Measurements from ENCODE around the gene ATF5. TPM values are rescaled to one million over a fixed set of nuclear protein-coding genes. Genes with fewer than 3 reads are reported as not detected.
A peak's percentile ranks its signal among the peaks of the same experiment; 100 is the strongest.

The ATF5 gene
- total RNA-seq = 15.3 and 17.5 TPM in 2 replicates

GRCh38 chr19:49929121-49929610 lies at the start of gene ATF5, which contains the start of gene NUP62:
Gene ATF5, plus strand, starts transcription at chr19:49929205. Its CDS starts 1,646 bp downstream, at chr19:49930851.
Gene NUP62, minus strand, starts transcription at chr19:49929504. Its CDS starts 19,697 bp downstream, at chr19:49909807.
- H3K4me3 ChIP-seq (ENCODE audit: low read depth, low read length) = peak within 1 kb of the TSS; percentile 92
- TF ChIP-seq CTCF (conservative IDR thresholded peaks at IDR 0.05; ENCODE audit: low read depth, low read length) = no peak
- no peak for DNase-seq (ENCODE audit: low read depth)

- H3K4me3 ChIP-seq (ENCODE audit: low read depth, low read length) = no peak overlapping the region
- DNase-seq (ENCODE audit: low read depth) = no peak
- no peak for TF ChIP-seq CTCF (conservative IDR thresholded peaks at IDR 0.05; ENCODE audit: low read depth, low read length)
Observed at GRCh38 chr19:49879243-49879963, 49.6 kb upstream of the ATF5 start.

GRCh38 chr19:49880162-49880869 lies 48.7 kb upstream of the ATF5 start:
- no peak overlapping the region for H3K4me3 ChIP-seq (ENCODE audit: low read depth, low read length)
- DNase-seq (ENCODE audit: low read depth) = no peak
- TF ChIP-seq CTCF (conservative IDR thresholded peaks at IDR 0.05; ENCODE audit: low read depth, low read length) = no peak

GRCh38 chr19:49881186-49881585 lies 47.8 kb upstream of the ATF5 start:
- TF ChIP-seq CTCF (conservative IDR thresholded peaks at IDR 0.05; ENCODE audit: low read depth, low read length) = no peak
- no peak for DNase-seq (ENCODE audit: low read depth)
- H3K4me3 ChIP-seq (ENCODE audit: low read depth, low read length) = no peak overlapping the region

GRCh38 chr19:49881672-49882394 lies 47.2 kb upstream of the ATF5 start:
- DNase-seq (ENCODE audit: low read depth) = no peak
- H3K4me3 ChIP-seq (ENCODE audit: low read depth, low read length) = no peak overlapping the region
- no peak for TF ChIP-seq CTCF (conservative IDR thresholded peaks at IDR 0.05; ENCODE audit: low read depth, low read length)

GRCh38 chr19:49882643-49883042 lies 46.4 kb upstream of the ATF5 start:
- no peak for DNase-seq (ENCODE audit: low read depth)
- no peak for TF ChIP-seq CTCF (conservative IDR thresholded peaks at IDR 0.05; ENCODE audit: low read depth, low read length)

More at GRCh38 chr19:49882643-49883042, 46.4 kb upstream of the ATF5 start:
- no peak overlapping the region for H3K4me3 ChIP-seq (ENCODE audit: low read depth, low read length)

Data from epithelial cell of proximal tubule (primary cell).